Stomach smooth muscle (tissue), 2 donors: ENCODE data around the gene DOCK6.

ENCODE experiments used
- H3K27ac ChIP-seq: one replicate; pipeline ENCODE4 v1.7.0; 2013; ENCODE audit warnings: mild to moderate bottlenecking, low read length, inconsistent platforms
- H3K27me3 ChIP-seq, 2 donors: one replicate each; pipeline ENCODE4 v1.7.0; 2013; ENCODE audit warnings: low read length in 2 of 2; ENCODE audit not compliant: insufficient read depth in 2 of 2, control insufficient read depth in 1 of 2
- H3K36me3 ChIP-seq, 2 donors: one replicate each; pipeline ENCODE4 v1.7.0; 2013; ENCODE audit warnings: low read length in 2 of 2; ENCODE audit not compliant: control insufficient read depth in 2 of 2, insufficient read depth in 2 of 2
- H3K4me1 ChIP-seq: one replicate; pipeline ENCODE4 v1.7.0; 2013; ENCODE audit warnings: low read length; ENCODE audit not compliant: control insufficient read depth, insufficient read depth
- H3K4me3 ChIP-seq, 2 donors: one replicate each; pipeline ENCODE4 v1.7.0; 2013; ENCODE audit warnings: low read length in 2 of 2
- H3K9ac ChIP-seq, 2 donors: one replicate each; pipeline ENCODE4 v1.7.0; 2013; ENCODE audit warnings: low read length in 2 of 2, mild to moderate bottlenecking in 1 of 2
- H3K9me3 ChIP-seq, 2 donors: one replicate each; pipeline ENCODE4 v1.7.0; 2013; ENCODE audit warnings: low read length in 2 of 2; ENCODE audit not compliant: control insufficient read depth in 2 of 2
- donor health status: healthy.
- donor health status: Pancreatic carcinoma.

Gene DOCK6

DNA sequence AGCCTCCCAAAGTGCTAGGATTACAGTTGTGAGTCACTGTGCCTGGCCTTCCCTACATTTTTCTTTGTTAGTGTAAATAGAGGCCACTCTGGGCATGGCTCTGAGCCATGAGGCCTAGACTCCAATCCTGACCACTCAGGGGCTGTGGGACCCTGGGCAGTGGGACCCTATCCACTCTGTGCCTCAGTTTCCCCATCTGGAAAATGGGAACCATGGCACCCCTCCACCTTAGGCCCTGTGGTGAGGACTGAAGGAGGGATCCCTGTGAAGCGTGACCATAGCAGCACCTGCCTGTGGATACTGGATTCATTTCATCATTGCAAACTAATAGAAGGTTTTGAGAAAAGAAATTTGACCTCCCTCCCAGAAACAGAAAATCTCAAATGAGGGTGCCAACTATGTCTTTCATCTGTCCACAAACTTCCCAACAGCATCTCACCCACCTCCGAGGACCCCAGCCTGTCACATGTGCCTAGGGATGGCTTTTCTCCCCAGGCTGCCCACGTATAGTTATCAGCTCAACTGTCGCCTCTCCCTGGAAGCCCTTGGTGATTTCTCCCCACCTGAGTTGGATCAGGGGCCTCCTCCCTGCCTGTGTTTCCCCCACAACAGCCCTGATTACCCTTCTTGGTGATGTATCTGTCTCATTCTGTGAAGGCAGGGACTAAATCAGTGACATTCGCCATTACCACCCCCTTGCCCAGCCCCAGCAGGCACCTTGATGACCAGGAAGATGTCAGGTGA lies 17.3 kb downstream of the DOCK6 start:
- H3K27ac ChIP-seq = no peak overlapping the region
- H3K27me3 ChIP-seq = no peaks in the 10 kb centered on the region
- no peak overlapping the region for H3K9ac ChIP-seq
- peaks cover 8 to 10% of the 10 kb centered on the region in 2 donors for H3K36me3 ChIP-seq
- H3K4me1 ChIP-seq = peaks cover 13% of the 10 kb centered on the region
- H3K4me3 ChIP-seq = no peak overlapping the region
- no peaks in the 10 kb centered on the region for H3K9me3 ChIP-seq

DNA sequence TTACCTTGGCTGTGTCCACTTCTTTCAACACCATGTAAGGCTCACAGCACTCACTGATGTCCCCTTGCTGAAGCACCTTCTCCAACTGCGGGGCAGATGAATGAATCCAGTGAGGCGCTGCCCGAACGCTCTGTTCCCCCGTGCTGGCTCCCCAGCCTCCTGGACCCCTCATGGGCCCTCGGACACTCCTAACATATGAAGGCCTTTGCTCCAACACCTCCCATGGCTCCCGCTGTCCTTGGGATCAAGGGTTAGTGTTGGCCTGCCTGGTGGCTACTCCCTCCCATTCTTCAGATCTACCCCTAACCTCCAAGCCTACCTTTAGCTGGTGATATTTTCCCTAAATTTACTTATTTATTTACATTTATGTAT lies 18.5 kb downstream of the DOCK6 start:
- H3K4me1 ChIP-seq = peaks cover 13% of the 10 kb centered on the region
- peak overlapping the region; percentile 25 to 49 for H3K4me3 ChIP-seq
- peak overlapping the region in 1 of 2 donors; percentile 40 for H3K9ac ChIP-seq
- H3K9me3 ChIP-seq = peaks cover 0 to 4% of the 10 kb centered on the region in 2 donors
- H3K36me3 ChIP-seq = peaks cover 9 to 16% of the 10 kb centered on the region in 2 donors
- H3K27me3 ChIP-seq = no peaks in the 10 kb centered on the region
- no peak overlapping the region for H3K27ac ChIP-seq

DNA sequence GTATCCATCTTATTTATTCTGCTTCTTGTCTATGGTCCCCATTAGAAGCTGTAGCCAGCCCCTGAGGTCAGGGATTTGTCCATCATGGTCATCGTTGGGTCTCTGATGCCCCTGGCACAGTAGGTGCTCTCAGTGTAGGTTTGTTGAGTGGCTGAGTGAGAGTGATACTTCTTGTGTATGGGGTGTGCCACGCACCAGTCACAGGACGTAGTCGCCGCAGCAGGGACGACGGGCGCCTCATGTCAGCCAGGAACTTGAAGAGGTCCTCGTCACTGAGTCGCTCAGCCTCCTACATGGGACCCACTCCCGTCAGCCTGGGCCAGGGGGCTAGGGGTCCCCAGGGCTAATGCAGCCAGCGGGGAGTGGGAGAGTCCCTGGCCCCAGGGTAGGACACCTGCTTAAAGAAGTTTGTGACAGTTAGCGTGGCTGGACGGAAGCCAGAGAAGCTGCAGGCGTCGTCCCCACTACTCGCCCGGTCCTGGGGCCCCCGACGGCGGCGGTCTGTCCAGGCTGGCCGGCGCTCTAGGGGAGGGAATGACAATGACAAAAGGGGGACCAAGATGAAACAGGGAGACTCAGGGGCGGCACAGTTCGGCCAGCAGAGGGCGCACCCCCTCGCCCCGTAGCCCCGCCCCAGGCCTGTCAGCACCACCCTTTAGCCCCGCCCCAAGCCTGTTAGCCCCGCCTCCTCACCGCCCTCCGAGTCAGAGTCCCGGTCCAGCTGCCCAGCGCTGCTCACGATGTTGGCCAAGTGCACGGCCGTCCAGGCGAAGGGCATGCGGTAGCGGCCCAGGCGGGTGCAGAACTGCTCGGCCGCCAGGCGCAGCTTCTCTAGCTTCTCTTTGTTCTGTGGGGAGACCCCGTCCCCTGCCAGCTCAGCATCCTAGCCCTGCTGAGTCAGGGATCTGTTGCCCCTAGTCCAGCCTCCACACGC lies 19.2 kb downstream of the DOCK6 start:
- H3K27me3 ChIP-seq = no peaks in the 10 kb centered on the region
- H3K9ac ChIP-seq = peak overlapping the region in 1 of 2 donors; percentile 40
- H3K9me3 ChIP-seq = peaks cover 0 to 4% of the 10 kb centered on the region in 2 donors
- H3K4me3 ChIP-seq = peak overlapping the region; percentile 25 to 49
- H3K27ac ChIP-seq = no peak overlapping the region
- H3K4me1 ChIP-seq = peaks cover 13% of the 10 kb centered on the region
- H3K36me3 ChIP-seq = peaks cover 4 to 19% of the 10 kb centered on the region in 2 donors

DNA sequence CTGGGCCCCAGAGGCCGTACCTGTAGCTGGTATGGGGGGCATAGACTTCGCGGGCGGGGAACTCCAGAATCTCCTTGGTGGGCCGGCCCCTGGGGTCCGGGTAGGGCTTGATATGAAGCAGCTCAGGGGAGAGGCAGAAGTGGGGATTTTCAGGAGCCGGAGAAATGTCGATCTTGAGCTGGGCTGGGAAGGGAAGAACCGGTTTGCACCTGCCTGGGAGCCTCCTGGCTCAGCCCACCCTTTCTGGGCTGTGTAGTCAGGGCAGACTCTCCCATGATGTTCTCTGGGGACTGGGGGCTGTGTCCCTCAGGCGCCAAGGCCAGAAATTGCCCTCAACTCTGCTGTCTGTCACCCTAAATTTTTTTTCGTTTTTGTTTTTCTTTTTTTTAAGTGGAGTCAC lies 20.3 kb downstream of the DOCK6 start:
- Histone ChIP-seq H3K9ac (no peak overlapping the region), H3K4me3 (no peak overlapping the region), H3K27ac (no peak overlapping the region), H3K27me3 (no peaks in the 10 kb centered on the region), H3K36me3 (peaks cover 0 to 14% of the 10 kb centered on the region in 2 donors), H3K9me3 (peaks cover 0 to 4% of the 10 kb centered on the region in 2 donors), H3K4me1 (peaks cover 6% of the 10 kb centered on the region)

DNA sequence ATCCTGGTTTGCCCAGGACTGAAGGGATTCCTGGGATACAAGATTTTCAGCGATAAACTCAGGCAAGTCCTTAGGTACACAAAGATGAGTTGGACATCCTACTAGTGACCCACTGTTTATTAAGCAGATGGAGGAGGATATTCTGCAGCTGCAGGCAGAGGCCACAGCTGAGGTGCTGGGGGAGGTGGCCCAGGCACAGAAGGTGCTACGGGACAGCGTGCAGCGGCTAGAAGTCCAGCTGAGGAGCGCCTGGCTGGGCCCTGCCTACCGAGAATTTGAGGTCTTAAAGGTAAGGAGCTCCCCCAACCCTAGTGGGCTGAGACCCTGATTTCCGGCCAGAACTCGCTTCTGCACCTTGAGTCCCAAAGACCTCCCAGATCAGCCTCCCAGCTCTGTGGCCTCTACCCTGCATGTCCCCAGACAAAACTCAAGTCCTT lies 22.3 kb downstream of the DOCK6 start:
- peaks cover 2 to 12% of the 10 kb centered on the region in 2 donors for H3K36me3 ChIP-seq
- peaks cover 0 to 4% of the 10 kb centered on the region in 2 donors for H3K9me3 ChIP-seq
- H3K27ac ChIP-seq = no peak overlapping the region

DNA sequence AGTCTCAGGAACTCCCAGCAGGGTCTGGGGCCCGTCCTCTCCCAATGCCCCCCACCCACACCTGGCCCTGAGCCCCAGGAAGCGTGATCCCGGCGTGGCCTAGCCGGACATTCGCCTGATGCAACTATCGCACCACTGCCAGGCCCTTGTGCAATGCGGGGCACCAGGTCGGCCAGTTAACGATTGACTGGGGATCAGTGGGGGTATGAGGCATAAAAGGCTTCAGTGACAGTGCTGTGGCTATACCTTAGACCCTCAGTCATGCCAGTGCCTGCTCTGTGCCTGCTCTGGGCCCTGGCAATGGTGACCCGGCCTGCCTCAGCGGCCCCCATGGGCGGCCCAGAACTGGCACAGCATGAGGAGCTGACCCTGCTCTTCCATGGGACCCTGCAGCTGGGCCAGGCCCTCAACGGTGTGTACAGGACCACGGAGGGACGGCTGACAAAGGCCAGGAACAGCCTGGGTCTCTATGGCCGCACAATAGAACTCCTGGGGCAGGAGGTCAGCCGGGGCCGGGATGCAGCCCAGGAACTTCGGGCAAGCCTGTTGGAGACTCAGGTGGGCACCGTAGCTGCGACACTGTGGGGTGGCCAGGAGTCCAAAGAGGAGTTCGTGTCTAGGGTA lies 22.8 kb downstream of the DOCK6 start, which contains the start of gene ANGPTL8:
ANGPTL8 (plus strand) TSS at position 243 of the 624 bp plus-strand sequence; CDS start at position 262, 19 bp downstream.
- Histone ChIP-seq H3K27ac (no peak within 1 kb of the TSS), H3K4me3 (no peak within 1 kb of the TSS), H3K27me3 (no peaks in the 10 kb centered on the region), H3K36me3 (peaks cover 2 to 12% of the 10 kb centered on the region in 2 donors), H3K9ac (no peak within 1 kb of the TSS), H3K4me1 (peaks cover 6% of the 10 kb centered on the region), H3K9me3 (peaks cover 0 to 4% of the 10 kb centered on the region in 2 donors)

More for the DNA sequence above, 22.3 kb downstream of the DOCK6 start:
- Histone ChIP-seq H3K27me3 (no peaks in the 10 kb centered on the region), H3K4me3 (no peak overlapping the region), H3K9ac (no peak overlapping the region), H3K4me1 (peaks cover 6% of the 10 kb centered on the region)

DNA sequence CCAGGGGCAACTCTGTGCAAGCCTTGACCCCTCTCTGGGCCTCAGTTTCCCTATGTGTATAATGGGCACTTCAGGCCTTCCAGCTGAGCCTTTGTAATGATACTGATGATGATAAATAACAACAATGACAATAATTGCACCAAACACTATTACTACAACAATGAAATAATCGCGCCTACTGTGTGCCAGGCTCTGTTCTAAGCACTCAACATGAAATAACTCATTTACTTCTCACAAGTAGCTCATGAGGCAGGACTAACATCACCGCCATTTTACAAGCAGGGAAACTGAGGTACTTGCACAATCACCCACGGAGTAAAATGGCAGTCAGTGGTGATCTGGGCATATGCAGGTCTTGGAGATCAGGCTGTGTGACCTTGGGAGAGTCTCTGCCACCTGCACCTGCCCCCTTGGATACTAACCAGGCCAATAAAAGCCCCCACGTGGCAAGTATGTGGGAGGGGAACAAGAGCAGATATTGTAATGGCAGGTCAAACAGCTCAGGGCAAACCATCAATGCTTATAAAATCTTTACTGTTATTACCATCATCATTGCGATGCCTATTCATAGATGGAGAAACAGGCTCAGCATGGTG lies 23.4 kb downstream of the DOCK6 start:
- Histone ChIP-seq H3K9me3 (peaks cover 0 to 4% of the 10 kb centered on the region in 2 donors), H3K4me1 (peaks cover 5% of the 10 kb centered on the region), H3K4me3 (no peak overlapping the region), H3K27me3 (no peaks in the 10 kb centered on the region), H3K27ac (no peak overlapping the region), H3K9ac (no peak overlapping the region), H3K36me3 (peaks cover 2 to 12% of the 10 kb centered on the region in 2 donors)

DNA sequence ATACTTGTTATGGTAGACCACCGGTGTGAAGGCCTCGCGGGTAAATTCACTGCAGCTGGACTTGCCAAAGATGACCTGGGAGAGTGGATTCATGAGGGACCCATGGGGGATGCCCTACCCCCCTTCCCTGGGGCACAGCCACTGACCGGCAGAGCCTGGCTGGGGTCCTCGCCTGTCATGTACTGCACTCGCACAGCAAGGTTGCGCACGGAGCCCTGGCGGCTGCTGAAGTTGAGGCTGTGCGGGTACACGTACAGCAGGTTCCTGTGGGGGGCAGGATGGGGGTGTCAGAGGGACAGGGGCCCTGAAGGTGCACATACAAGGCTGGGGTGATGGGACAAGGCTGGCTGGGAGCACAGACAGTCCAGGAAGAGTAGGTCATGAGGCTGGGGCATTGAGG lies 24.3 kb downstream of the DOCK6 start:
- H3K4me1 ChIP-seq = no peaks in the 10 kb centered on the region
- H3K36me3 ChIP-seq = peaks cover 3 to 17% of the 10 kb centered on the region in 2 donors
- H3K4me3 ChIP-seq = no peak overlapping the region
- H3K9ac ChIP-seq = no peak overlapping the region
- H3K27ac ChIP-seq = no peak overlapping the region
- peaks cover 0 to 4% of the 10 kb centered on the region in 2 donors for H3K9me3 ChIP-seq
- H3K27me3 ChIP-seq = no peaks in the 10 kb centered on the region

DNA sequence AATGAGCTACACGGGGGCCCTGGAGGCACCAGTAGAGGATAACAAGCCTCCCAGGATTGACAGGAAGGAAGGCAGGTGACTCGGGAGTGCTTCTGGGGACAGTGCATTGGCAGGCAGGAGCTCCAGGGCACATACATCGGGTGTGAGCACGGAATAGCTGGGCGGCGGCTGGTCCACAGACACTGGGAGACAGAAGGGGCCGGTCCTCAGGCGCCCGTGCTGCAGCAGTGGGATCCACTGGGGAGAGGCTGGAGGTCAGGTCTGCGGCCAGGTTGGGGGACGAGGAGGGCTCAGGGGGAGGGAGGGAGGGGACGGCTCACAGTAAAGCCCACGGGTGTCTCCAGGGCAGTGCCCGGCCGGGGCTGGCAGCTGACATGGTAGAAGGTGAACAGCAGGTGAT lies 25.0 kb downstream of the DOCK6 start:
- Histone ChIP-seq H3K4me1 (no peaks in the 10 kb centered on the region), H3K27ac (no peak overlapping the region), H3K4me3 (no peak overlapping the region), H3K36me3 (peaks cover 10 to 24% of the 10 kb centered on the region in 2 donors), H3K27me3 (no peaks in the 10 kb centered on the region), H3K9me3 (peaks cover 0 to 4% of the 10 kb centered on the region in 2 donors), H3K9ac (no peak overlapping the region)
